Measurements from ENCODE around the gene YBX1. TPM values are rescaled to one million over a fixed set of nuclear protein-coding genes. Genes with fewer than 3 reads are reported as not detected.

The YBX1 gene
- total RNA-seq, 1 donor = 491 TPM

DNA sequence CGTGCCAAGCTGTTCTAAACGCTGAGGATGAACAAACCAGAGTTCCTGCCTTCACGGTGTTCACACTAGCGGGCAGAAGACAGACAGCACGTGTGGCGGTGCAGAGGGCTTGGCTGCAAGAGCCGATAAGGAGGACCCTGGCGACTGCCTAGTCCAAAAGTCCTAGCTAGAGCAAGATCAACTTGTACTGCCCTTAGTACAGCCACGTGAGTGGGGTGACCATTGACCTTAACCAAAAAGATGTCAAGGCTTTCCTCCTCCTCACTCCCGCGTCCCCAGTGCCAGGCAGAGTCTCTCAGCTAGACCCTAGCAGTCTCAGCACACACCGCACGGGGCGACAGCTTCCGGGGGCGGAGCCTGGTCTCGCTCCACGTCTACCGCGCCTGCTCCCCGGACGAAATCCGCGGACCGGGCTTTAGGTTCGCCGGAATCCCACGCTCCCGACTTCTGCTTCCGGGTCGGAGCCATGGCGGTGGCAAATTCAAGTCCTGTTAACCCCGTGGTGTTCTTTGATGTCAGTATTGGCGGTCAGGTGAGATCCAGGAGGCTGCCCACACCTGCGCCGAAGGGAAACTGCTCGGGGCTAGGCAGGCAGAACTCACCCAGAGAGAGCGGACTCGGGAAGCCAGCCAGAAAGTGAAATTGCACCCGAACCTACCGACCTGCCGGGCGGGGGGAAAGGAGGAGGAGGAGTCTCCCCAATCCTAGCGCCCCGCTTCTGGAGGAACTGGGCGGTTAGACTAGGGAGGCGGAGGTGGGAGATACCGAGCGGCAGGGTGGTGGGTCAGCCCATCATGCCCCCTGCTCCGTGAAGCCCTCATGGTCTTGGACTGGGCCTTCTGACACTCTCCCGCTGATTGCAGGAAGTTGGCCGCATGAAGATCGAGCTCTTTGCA, 24.0 kb upstream of the YBX1 start, which contains the start of gene PPIH:
TSS of gene PPIH (plus strand) at position 443 of the 896 bp plus-strand sequence. CDS start at position 467, 24 bp downstream.
- Histone ChIP-seq H2AFZ (ENCODE audit: low read length) (peak within 1 kb of the TSS; percentile 99), H3K4me1 (ENCODE audit: insufficient read depth, low read length) (peaks cover 12% of the 10 kb centered on the region), H4K20me1 (ENCODE audit: insufficient read depth, low read length) (no peaks in the 10 kb centered on the region), H3K4me2 (ENCODE audit: insufficient read depth, low read length) (peak within 1 kb of the TSS; percentile 85), H3K36me3 (ENCODE audit: insufficient read depth, low read length) (peaks cover 11% of the 10 kb centered on the region), H3K27me3 (ENCODE audit: insufficient read depth, low read length) (no peaks in the 10 kb centered on the region), H3K9me3 (ENCODE audit: low read depth, low read length) (no peaks in the 10 kb centered on the region), H3K4me3 (ENCODE audit: insufficient read depth, low read length) (peak within 1 kb of the TSS; percentile 79), H3K79me2 (ENCODE audit: insufficient read depth, low read length) (peaks cover 22% of the 10 kb centered on the region), H3K27ac (ENCODE audit: low read depth, low read length) (peak within 1 kb of the TSS; percentile 36)
- TF ChIP-seq, protein P1, sequence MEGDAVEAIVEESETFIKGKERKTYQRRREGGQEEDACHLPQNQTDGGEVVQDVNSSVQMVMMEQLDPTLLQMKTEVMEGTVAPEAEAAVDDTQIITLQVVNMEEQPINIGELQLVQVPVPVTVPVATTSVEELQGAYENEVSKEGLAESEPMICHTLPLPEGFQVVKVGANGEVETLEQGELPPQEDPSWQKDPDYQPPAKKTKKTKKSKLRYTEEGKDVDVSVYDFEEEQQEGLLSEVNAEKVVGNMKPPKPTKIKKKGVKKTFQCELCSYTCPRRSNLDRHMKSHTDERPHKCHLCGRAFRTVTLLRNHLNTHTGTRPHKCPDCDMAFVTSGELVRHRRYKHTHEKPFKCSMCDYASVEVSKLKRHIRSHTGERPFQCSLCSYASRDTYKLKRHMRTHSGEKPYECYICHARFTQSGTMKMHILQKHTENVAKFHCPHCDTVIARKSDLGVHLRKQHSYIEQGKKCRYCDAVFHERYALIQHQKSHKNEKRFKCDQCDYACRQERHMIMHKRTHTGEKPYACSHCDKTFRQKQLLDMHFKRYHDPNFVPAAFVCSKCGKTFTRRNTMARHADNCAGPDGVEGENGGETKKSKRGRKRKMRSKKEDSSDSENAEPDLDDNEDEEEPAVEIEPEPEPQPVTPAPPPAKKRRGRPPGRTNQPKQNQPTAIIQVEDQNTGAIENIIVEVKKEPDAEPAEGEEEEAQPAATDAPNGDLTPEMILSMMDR (IDR thresholded peaks at IDR 0.05; ENCODE audit: extremely low read depth, low read depth, low read length) = peak; percentile 6
- peak; percentile 94 for DNase-seq (ENCODE audit: insufficient read length, low spot score, missing footprints)

DNA sequence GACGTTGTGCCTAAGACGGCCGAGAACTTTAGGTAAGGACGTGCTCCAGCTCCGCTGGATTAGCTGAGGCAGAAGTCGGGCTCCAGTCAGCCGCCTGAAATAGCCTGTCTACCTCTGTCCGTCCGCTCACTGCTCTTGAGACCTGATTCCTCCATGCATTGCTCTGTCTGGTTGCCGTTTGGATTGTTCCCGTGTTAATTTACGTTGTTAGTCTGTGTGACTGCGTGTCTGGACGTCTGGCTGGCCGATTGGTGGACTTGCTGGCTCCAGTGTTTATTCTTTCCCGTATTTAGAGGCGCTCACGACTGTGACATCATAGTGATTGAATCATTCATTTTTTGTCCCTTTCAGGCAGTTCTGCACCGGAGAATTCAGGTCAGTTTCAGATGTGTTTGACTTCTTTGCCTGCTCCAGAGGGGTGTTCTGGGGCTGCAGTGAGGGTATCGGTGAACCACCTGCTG, 23.3 kb upstream of the YBX1 start:
- TF ChIP-seq, protein P1 (IDR thresholded peaks at IDR 0.05; ENCODE audit: extremely low read depth, low read depth, low read length) = no peak
- peak; percentile 66 for DNase-seq (ENCODE audit: insufficient read length, low spot score, missing footprints)
- H3K4me2 ChIP-seq (ENCODE audit: insufficient read depth, low read length) = peak overlapping the region; percentile 85
- H3K36me3 ChIP-seq (ENCODE audit: insufficient read depth, low read length) = peaks cover 14% of the 10 kb centered on the region
- H3K79me2 ChIP-seq (ENCODE audit: insufficient read depth, low read length) = peaks cover 22% of the 10 kb centered on the region
- H2AFZ ChIP-seq (ENCODE audit: low read length) = peak overlapping the region; percentile 99
- H3K27ac ChIP-seq (ENCODE audit: low read depth, low read length) = peak overlapping the region; percentile 36
- H3K4me1 ChIP-seq (ENCODE audit: insufficient read depth, low read length) = peaks cover 12% of the 10 kb centered on the region
- no peaks in the 10 kb centered on the region for H3K27me3 ChIP-seq (ENCODE audit: insufficient read depth, low read length)
- no peaks in the 10 kb centered on the region for H3K9me3 ChIP-seq (ENCODE audit: low read depth, low read length)
- H4K20me1 ChIP-seq (ENCODE audit: insufficient read depth, low read length) = no peaks in the 10 kb centered on the region
- H3K4me3 ChIP-seq (ENCODE audit: insufficient read depth, low read length) = peak overlapping the region; percentile 79

DNA sequence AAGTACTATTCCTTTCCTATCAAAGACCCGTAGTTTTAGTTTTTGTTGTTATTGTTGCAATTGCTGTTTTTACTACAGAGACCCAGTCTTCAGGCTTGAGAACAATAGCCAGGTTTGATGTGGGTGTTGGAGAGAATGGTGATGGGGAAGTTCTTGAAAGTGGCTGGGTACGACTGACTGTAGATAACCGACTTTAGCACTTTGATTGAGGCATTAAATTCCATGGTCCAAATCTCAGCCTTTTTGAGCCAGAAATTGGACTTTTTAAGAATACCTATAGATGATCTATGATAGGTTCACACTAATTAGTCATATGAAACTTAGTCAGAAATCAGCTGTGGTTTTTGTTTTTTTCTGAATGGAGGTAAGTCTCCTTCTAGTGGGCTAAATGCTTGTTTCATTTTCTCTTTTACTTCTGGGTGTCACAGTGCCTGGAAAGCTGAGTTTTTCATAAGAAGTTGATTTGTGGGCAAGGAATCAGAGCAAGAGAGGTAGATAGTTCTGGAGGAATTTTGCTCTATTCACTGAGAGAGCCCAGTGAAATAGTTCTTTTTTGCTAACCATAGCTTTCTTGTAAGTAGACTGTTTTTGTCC, 21.2 kb upstream of the YBX1 start:
- no peaks in the 10 kb centered on the region for H3K9me3 ChIP-seq (ENCODE audit: low read depth, low read length)
- TF ChIP-seq, protein P1 (IDR thresholded peaks at IDR 0.05; ENCODE audit: extremely low read depth, low read depth, low read length) = no peak
- H3K27ac ChIP-seq (ENCODE audit: low read depth, low read length) = no peak overlapping the region
- H3K27me3 ChIP-seq (ENCODE audit: insufficient read depth, low read length) = no peaks in the 10 kb centered on the region
- H3K36me3 ChIP-seq (ENCODE audit: insufficient read depth, low read length) = peaks cover 33% of the 10 kb centered on the region
- H2AFZ ChIP-seq (ENCODE audit: low read length) = no peak overlapping the region
- H4K20me1 ChIP-seq (ENCODE audit: insufficient read depth, low read length) = no peaks in the 10 kb centered on the region
- no peak overlapping the region for H3K4me3 ChIP-seq (ENCODE audit: insufficient read depth, low read length)
- H3K4me1 ChIP-seq (ENCODE audit: insufficient read depth, low read length) = peaks cover 12% of the 10 kb centered on the region
- no peak for DNase-seq (ENCODE audit: insufficient read length, low spot score, missing footprints)
- no peak overlapping the region for H3K4me2 ChIP-seq (ENCODE audit: insufficient read depth, low read length)
- peaks cover 22% of the 10 kb centered on the region for H3K79me2 ChIP-seq (ENCODE audit: insufficient read depth, low read length)

DNA sequence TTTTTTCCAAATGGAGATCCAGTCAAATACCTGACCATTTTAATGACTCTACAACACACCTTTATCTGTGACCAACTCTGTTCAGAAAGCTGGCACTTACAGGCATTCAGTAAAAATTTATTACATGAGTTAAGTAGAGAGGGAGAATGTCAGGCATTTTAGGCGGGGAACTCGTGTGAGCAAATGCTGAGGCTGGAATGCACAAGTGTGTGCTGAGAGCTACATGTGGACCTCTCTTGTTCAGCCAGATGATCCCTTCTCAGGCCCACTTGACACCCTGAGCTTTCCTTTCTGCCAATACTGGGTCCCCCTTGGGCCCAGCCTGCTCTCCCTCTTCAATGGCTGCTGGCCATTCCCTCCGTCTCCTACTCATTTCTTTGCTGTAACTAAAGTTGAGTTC, 12.3 kb upstream of the YBX1 start:
- Histone ChIP-seq H3K4me3 (ENCODE audit: insufficient read depth, low read length) (no peak overlapping the region), H4K20me1 (ENCODE audit: insufficient read depth, low read length) (no peaks in the 10 kb centered on the region), H3K4me1 (ENCODE audit: insufficient read depth, low read length) (no peaks in the 10 kb centered on the region), H3K9me3 (ENCODE audit: low read depth, low read length) (no peaks in the 10 kb centered on the region), H3K79me2 (ENCODE audit: insufficient read depth, low read length) (no peaks in the 10 kb centered on the region), H2AFZ (ENCODE audit: low read length) (no peak overlapping the region), H3K27ac (ENCODE audit: low read depth, low read length) (no peak overlapping the region), H3K36me3 (ENCODE audit: insufficient read depth, low read length) (peaks cover 34% of the 10 kb centered on the region), H3K27me3 (ENCODE audit: insufficient read depth, low read length) (no peaks in the 10 kb centered on the region), H3K4me2 (ENCODE audit: insufficient read depth, low read length) (no peak overlapping the region)
- TF ChIP-seq, protein P1 (IDR thresholded peaks at IDR 0.05; ENCODE audit: extremely low read depth, low read depth, low read length) = no peak
- DNase-seq (ENCODE audit: insufficient read length, low spot score, missing footprints) = no peak
